ENCODE results near the gene KRT17.
"Not testable (repeated sequence)": the region's sequence is repeated elsewhere in the genome, so short reads cannot be mapped to it uniquely, and the experiment has no call there.

The KRT17 gene

GRCh38 chr17:41633556-41634199 is 9.3 kb upstream of the KRT17 start:
- no peak for DNase-seq

- DNase-seq = no peak
These were observed 8.2 kb upstream of the KRT17 start for GRCh38 chr17:41632482-41633105.

- no peak for DNase-seq
These were observed 7.5 kb upstream of the KRT17 start for GRCh38 chr17:41631898-41632285.

- no peak for DNase-seq
These were observed 6.9 kb upstream of the KRT17 start for GRCh38 chr17:41631025-41631897.

GRCh38 chr17:41629826-41630670 is 5.7 kb upstream of the KRT17 start:
- no peak for DNase-seq

GRCh38 chr17:41629316-41629715 is 4.9 kb upstream of the KRT17 start:
- DNase-seq = no peak

- not testable (repeated sequence) for DNase-seq
These were observed 4.4 kb upstream of the KRT17 start for GRCh38 chr17:41628621-41629255.

GRCh38 chr17:41628073-41628370 is 3.6 kb upstream of the KRT17 start:
- DNase-seq = not testable (repeated sequence)

- DNase-seq = no peak
These were observed 3.1 kb upstream of the KRT17 start for GRCh38 chr17:41627316-41628072.

- DNase-seq = not testable (repeated sequence)
These were observed 2.5 kb upstream of the KRT17 start for GRCh38 chr17:41626914-41627295.

GRCh38 chr17:41626028-41626913 is 1.9 kb upstream of the KRT17 start:
- DNase-seq = not testable (repeated sequence)

- no peak for DNase-seq
These were observed 1.2 kb upstream of the KRT17 start for GRCh38 chr17:41625602-41626001.

- DNase-seq = not testable (repeated sequence)
These were observed 1.1 kb downstream of the KRT17 start for GRCh38 chr17:41623184-41623861.

GRCh38 chr17:41622340-41623183 is 1.8 kb downstream of the KRT17 start:
- not testable (repeated sequence) for DNase-seq

- no peak for DNase-seq
These were observed 2.5 kb downstream of the KRT17 start for GRCh38 chr17:41621916-41622315.

GRCh38 chr17:41621435-41621817 is 2.9 kb downstream of the KRT17 start:
- DNase-seq = not testable (repeated sequence)

GRCh38 chr17:41620583-41621434 is 3.6 kb downstream of the KRT17 start:
- no peak for DNase-seq

- DNase-seq = not testable (repeated sequence)
These were observed 4.3 kb downstream of the KRT17 start for GRCh38 chr17:41619927-41620582.

Measured in NCI-H2227 treated with DMSO at 0.1 percent for 48 hours (cell line).